CD4-positive, alpha-beta T cell treated with Interleukin-21 for 1 hour (primary cell): ENCODE measurements around the gene MNX1.

Source experiments
- DNase-seq: peaks from one replicate; pipeline ENCODE4 v3.0.0-alpha.2; 2020

The MNX1 gene

GRCh38 chr7:157010588-157011332, at the start of gene MNX1:
Gene MNX1, minus strand, starts transcription at chr7:157010663. Its CDS starts 313 bp downstream, at chr7:157010350.
- peak; percentile 57 for DNase-seq

- DNase-seq: no peak
These were observed 49.1 kb upstream of the MNX1 start for GRCh38 chr7:157059534-157059933.

- DNase-seq: no peak
These were observed 48.2 kb upstream of the MNX1 start for GRCh38 chr7:157058701-157059100.

GRCh38 chr7:157058068-157058467, 47.6 kb upstream of the MNX1 start:
- DNase-seq: no peak

- DNase-seq: no peak
These were observed 46.8 kb upstream of the MNX1 start for GRCh38 chr7:157056957-157057902.

- DNase-seq: no peak
These were observed 45.8 kb upstream of the MNX1 start for GRCh38 chr7:157056246-157056645.

GRCh38 chr7:157054927-157055326, 44.5 kb upstream of the MNX1 start:
- no peak for DNase-seq

- no peak for DNase-seq
These were observed 42.7 kb upstream of the MNX1 start for GRCh38 chr7:157053118-157053517.

- no peak for DNase-seq
These were observed 36.7 kb upstream of the MNX1 start for GRCh38 chr7:157047148-157047547.

- no peak for DNase-seq
These were observed 36.2 kb upstream of the MNX1 start for GRCh38 chr7:157046681-157047080.

- DNase-seq: no peak
These were observed 34.6 kb upstream of the MNX1 start for GRCh38 chr7:157044943-157045660.

- no peak for DNase-seq
These were observed 33.8 kb upstream of the MNX1 start for GRCh38 chr7:157044147-157044687.

GRCh38 chr7:157043745-157044144, 33.3 kb upstream of the MNX1 start:
- no peak for DNase-seq

GRCh38 chr7:157041514-157042277, 31.2 kb upstream of the MNX1 start:
- no peak for DNase-seq

- DNase-seq: no peak
These were observed 30.5 kb upstream of the MNX1 start for GRCh38 chr7:157041004-157041403.

- DNase-seq: no peak
These were observed 27.2 kb upstream of the MNX1 start for GRCh38 chr7:157037635-157038034.

- DNase-seq: no peak
These were observed 26.6 kb upstream of the MNX1 start for GRCh38 chr7:157037028-157037427.

- DNase-seq: no peak
These were observed 25.5 kb upstream of the MNX1 start for GRCh38 chr7:157035979-157036378.

- DNase-seq: no peak
These were observed 24.8 kb upstream of the MNX1 start for GRCh38 chr7:157035302-157035701.

GRCh38 chr7:157033483-157034473, 23.3 kb upstream of the MNX1 start:
- no peak for DNase-seq
